Muscle layer of colon (tissue), 2 donors: ENCODE data around the gene NEIL3.
A peak's percentile ranks its signal among the peaks of the same experiment; 100 is the strongest.

Experiments used
- H3K27ac ChIP-seq: one replicate; pipeline ENCODE4 v1.7.0; 2013; ENCODE audit warnings: low read depth, mild to moderate bottlenecking, low read length, moderate library complexity
- H3K27me3 ChIP-seq, 2 donors: one replicate each; pipeline ENCODE4 v1.7.0; 2013; ENCODE audit warnings: low read length in 2 of 2, mild to moderate bottlenecking in 2 of 2; ENCODE audit not compliant: insufficient read depth in 2 of 2, control insufficient read depth in 1 of 2
- H3K36me3 ChIP-seq: one replicate; pipeline ENCODE4 v1.7.0; 2013; ENCODE audit warnings: mild to moderate bottlenecking, low read length; ENCODE audit not compliant: insufficient read depth
- H3K4me1 ChIP-seq: one replicate; pipeline ENCODE4 v1.7.0; 2013; ENCODE audit warnings: mild to moderate bottlenecking, low read length; ENCODE audit not compliant: insufficient read depth
- H3K4me3 ChIP-seq, 2 donors: one replicate each; pipeline ENCODE4 v1.7.0; 2013; ENCODE audit warnings: low read length in 2 of 2, low read depth in 1 of 2, mild to moderate bottlenecking in 1 of 2, moderate library complexity in 1 of 2
- H3K9ac ChIP-seq: one replicate; pipeline ENCODE4 v1.7.0; 2013; ENCODE audit warnings: low read length
- H3K9me3 ChIP-seq: one replicate; pipeline ENCODE4 v1.7.0; 2013; ENCODE audit warnings: mild to moderate bottlenecking, low read length
- donor health status: abdominal sarcoma.
- donor health status: Adenocarcinoma of cecum.

NEIL3 gene

GRCh38 chr4:177309522-177310371 is at the start of gene NEIL3:
Gene NEIL3 (plus strand): TSS chr4:177309874. CDS start chr4:177309954, 80 bp downstream.
- peak within 1 kb of the TSS; percentile 55 to 62 for H3K4me3 ChIP-seq
- H3K27ac ChIP-seq: no peak within 1 kb of the TSS
- H3K27me3 ChIP-seq: no peaks in the 10 kb centered on the region
- H3K36me3 ChIP-seq: no peaks in the 10 kb centered on the region
- H3K9me3 ChIP-seq: no peaks in the 10 kb centered on the region
- H3K9ac ChIP-seq: no peak within 1 kb of the TSS
- peaks cover 7% of the 10 kb centered on the region for H3K4me1 ChIP-seq

- Histone ChIP-seq H3K4me3 (no peak overlapping the region), H3K4me1 (no peaks in the 10 kb centered on the region), H3K36me3 (no peaks in the 10 kb centered on the region), H3K9ac (no peak overlapping the region), H3K9me3 (no peaks in the 10 kb centered on the region), H3K27ac (no peak overlapping the region), H3K27me3 (no peaks in the 10 kb centered on the region)
These were observed 45.9 kb upstream of the NEIL3 start for GRCh38 chr4:177263818-177264217.

GRCh38 chr4:177264788-177265422 is 44.8 kb upstream of the NEIL3 start:
- no peaks in the 10 kb centered on the region for H3K36me3 ChIP-seq
- no peak overlapping the region for H3K9ac ChIP-seq
- H3K27me3 ChIP-seq: no peaks in the 10 kb centered on the region
- H3K9me3 ChIP-seq: no peaks in the 10 kb centered on the region
- no peak overlapping the region for H3K4me3 ChIP-seq
- no peaks in the 10 kb centered on the region for H3K4me1 ChIP-seq
- H3K27ac ChIP-seq: no peak overlapping the region

GRCh38 chr4:177265729-177266128 is 43.9 kb upstream of the NEIL3 start:
- Histone ChIP-seq H3K9ac (no peak overlapping the region), H3K36me3 (no peaks in the 10 kb centered on the region), H3K27ac (no peak overlapping the region), H3K4me1 (no peaks in the 10 kb centered on the region), H3K4me3 (no peak overlapping the region), H3K27me3 (no peaks in the 10 kb centered on the region), H3K9me3 (no peaks in the 10 kb centered on the region)

- Histone ChIP-seq H3K27ac (no peak overlapping the region), H3K27me3 (no peaks in the 10 kb centered on the region), H3K9me3 (no peaks in the 10 kb centered on the region), H3K4me1 (no peaks in the 10 kb centered on the region), H3K9ac (no peak overlapping the region), H3K4me3 (no peak overlapping the region), H3K36me3 (no peaks in the 10 kb centered on the region)
These were observed 43.2 kb upstream of the NEIL3 start for GRCh38 chr4:177266506-177266905.

- H3K4me3 ChIP-seq: no peak overlapping the region
- no peak overlapping the region for H3K27ac ChIP-seq
- H3K27me3 ChIP-seq: no peaks in the 10 kb centered on the region
- no peaks in the 10 kb centered on the region for H3K4me1 ChIP-seq
- no peak overlapping the region for H3K9ac ChIP-seq
- no peaks in the 10 kb centered on the region for H3K9me3 ChIP-seq
- no peaks in the 10 kb centered on the region for H3K36me3 ChIP-seq
These were observed 41.8 kb upstream of the NEIL3 start for GRCh38 chr4:177267911-177268310.

- Histone ChIP-seq H3K9me3 (no peaks in the 10 kb centered on the region), H3K36me3 (no peaks in the 10 kb centered on the region), H3K9ac (no peak overlapping the region), H3K4me3 (no peak overlapping the region), H3K27ac (no peak overlapping the region), H3K27me3 (no peaks in the 10 kb centered on the region), H3K4me1 (no peaks in the 10 kb centered on the region)
These were observed 38.6 kb upstream of the NEIL3 start for GRCh38 chr4:177271091-177271490.

GRCh38 chr4:177271915-177272766 is 37.5 kb upstream of the NEIL3 start:
- no peak overlapping the region for H3K9ac ChIP-seq
- H3K4me3 ChIP-seq: no peak overlapping the region
- H3K27me3 ChIP-seq: no peaks in the 10 kb centered on the region
- no peaks in the 10 kb centered on the region for H3K4me1 ChIP-seq
- H3K36me3 ChIP-seq: no peaks in the 10 kb centered on the region
- H3K9me3 ChIP-seq: no peaks in the 10 kb centered on the region
- no peak overlapping the region for H3K27ac ChIP-seq

GRCh38 chr4:177275999-177276398 is 33.7 kb upstream of the NEIL3 start:
- no peaks in the 10 kb centered on the region for H3K36me3 ChIP-seq
- H3K9me3 ChIP-seq: no peaks in the 10 kb centered on the region
- no peaks in the 10 kb centered on the region for H3K4me1 ChIP-seq
- H3K27me3 ChIP-seq: no peaks in the 10 kb centered on the region
- no peak overlapping the region for H3K27ac ChIP-seq
- no peak overlapping the region for H3K9ac ChIP-seq
- no peak overlapping the region for H3K4me3 ChIP-seq

- Histone ChIP-seq H3K27me3 (no peaks in the 10 kb centered on the region), H3K4me1 (no peaks in the 10 kb centered on the region), H3K9me3 (no peaks in the 10 kb centered on the region), H3K36me3 (no peaks in the 10 kb centered on the region), H3K27ac (no peak overlapping the region), H3K4me3 (no peak overlapping the region), H3K9ac (no peak overlapping the region)
These were observed 28.2 kb upstream of the NEIL3 start for GRCh38 chr4:177281351-177281909.

GRCh38 chr4:177282284-177282835 is 27.3 kb upstream of the NEIL3 start:
- H3K4me3 ChIP-seq: no peak overlapping the region
- no peaks in the 10 kb centered on the region for H3K9me3 ChIP-seq
- no peaks in the 10 kb centered on the region for H3K4me1 ChIP-seq
- no peaks in the 10 kb centered on the region for H3K27me3 ChIP-seq
- no peak overlapping the region for H3K27ac ChIP-seq
- H3K9ac ChIP-seq: no peak overlapping the region
- no peaks in the 10 kb centered on the region for H3K36me3 ChIP-seq
